Measurements from ENCODE around the gene FABP6.
"Not testable (repeated sequence)": the region's sequence is repeated elsewhere in the genome, so short reads cannot be mapped to it uniquely, and the experiment has no call there.

FABP6 gene

DNA sequence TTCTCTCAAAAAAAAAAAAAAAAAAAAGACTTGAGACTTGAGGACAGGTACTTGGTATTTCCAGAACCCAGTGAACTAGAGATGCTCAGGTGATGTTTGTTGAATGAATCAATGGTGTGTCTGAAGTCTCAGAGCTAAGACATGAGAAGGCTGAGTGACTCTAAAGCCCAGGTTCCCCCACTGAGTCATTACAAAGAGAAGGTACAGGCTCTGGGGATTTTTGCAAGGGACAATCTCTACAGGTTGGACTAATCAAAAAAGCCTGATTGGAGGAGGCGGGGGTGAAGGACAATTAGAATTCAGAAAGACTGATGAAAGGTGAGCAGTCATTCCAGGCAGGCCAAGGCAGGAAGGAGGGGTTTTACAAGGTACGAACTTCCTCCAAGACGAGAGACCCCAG lies 8.2 kb upstream of the FABP6 start:
- no peak for DNase-seq (ENCODE audit: low spot score)

DNA sequence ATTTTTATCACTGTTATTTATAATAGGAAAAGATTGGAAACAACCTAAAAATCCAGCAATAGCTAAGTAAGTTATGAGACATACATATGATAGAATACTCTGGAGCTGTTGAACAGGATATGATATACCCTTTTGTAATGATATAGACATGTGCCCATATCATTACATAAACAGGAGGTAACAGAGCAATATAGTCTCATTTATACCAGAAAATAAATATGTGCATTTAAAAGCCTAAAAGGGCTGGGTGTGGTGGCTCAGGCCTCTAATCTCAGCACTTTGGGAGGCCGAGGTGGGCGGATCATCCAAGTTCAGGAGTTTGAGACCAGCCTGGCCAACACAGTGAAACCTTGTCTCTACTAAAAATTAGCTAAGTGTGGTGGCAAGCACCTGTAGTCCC lies 2.3 kb upstream of the FABP6 start:
- no peak for DNase-seq (ENCODE audit: low spot score)

DNA sequence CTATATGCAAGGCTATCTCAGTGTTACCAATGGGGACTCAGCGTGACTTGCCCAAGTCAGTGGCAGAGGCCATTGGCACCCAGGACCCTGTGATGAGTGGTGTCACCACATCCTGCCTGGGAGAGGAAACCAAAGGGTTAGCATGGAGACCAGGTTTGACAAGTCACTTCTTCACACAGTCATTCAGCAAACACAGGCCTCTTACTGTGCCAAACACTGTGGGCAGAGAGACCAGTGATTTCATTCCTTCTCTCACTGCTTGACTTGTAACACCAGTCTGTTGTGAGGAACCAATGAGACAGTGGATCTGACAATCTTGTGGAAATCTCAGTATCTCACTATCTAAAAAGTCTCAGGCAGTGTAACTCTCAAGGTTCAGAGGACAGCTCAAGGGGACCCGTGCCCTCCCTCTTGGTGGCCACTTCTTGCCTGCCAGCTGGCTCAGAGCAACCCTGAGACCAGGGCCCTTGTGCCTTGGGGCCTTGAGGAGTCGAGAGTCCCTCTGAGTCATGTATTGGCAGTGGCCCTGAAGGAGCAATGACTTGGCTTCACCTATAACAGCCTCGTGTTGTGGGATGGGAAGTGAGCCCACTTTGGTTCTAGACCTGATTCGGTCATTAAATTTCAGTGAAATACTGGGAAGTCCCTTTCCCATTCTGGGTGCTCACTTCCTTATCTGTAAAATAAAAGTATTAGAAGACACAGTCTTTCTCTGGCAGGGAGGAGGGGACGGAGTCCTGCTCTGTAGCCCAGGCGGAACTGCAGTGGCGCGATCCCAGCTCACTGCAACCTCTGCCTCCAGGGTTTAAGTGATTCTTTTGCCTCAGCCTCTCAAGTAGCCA lies 1.6 kb downstream of the FABP6 start:
- DNase-seq (ENCODE audit: low spot score): no peak

DNA sequence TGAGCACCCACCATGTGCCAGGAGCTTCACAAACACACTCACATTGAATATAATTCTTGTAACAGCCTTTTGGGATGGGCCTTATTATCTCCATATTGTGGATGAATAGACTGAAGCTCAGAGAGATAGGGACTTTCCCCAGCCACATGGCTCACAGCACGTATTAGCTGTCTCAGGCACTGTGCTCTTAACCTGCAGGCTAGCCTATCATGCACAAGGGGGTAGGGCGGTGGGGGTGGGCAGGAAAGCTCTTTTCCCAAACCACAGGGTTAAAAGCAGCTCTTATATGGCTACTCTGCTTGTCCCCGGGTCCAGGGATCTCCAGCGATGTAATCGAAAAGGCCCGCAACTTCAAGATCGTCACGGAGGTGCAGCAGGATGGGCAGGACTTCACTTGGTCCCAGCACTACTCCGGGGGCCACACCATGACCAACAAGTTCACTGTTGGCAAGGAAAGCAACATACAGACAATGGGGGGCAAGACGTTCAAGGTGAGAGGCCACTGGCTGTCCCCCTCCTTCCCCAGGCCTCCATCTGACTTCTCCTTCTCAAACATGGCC lies 2.6 kb downstream of the FABP6 start:
- DNase-seq (ENCODE audit: low spot score): no peak

DNA sequence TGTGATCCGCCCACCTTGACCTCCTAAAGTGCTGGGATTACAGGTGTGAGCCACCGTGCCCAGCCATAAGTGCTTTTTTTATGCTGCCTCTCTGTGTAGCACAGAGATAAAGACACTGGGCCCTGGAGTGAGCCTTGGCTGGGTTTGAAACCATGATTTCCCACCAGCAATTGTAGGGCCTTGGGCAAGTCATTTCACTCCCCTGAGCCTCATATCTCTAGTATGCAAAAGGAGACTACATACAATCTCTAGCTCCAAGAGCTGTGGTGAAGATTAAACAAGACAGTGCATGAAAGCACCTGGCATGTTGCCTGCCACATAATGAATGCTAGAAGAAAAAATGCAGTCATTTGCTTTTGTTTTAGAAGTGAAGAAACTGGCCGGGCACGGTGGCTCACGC lies 3.9 kb downstream of the FABP6 start:
- DNase-seq (ENCODE audit: low spot score): no peak

DNA sequence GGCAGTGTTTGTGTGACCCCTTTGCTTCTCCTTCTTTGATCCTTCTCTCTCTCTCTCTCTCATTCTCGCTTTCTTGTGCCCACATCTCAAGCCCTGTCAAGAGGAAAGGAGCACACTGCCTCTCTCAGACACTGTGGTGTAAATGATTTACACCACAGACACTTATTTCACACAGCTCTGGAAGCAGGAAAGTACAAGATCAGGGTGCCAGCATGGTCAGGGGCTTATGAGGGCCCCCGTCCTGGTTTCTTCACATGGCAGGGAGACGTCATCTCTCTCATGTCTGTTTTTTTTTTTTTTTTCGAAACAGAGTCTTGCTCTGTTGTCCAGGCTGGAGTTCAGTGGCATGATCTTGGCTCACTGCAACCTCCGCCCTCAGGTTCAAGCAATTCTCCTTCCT lies 6.4 kb downstream of the FABP6 start:
- DNase-seq (ENCODE audit: low spot score): no peak

DNA sequence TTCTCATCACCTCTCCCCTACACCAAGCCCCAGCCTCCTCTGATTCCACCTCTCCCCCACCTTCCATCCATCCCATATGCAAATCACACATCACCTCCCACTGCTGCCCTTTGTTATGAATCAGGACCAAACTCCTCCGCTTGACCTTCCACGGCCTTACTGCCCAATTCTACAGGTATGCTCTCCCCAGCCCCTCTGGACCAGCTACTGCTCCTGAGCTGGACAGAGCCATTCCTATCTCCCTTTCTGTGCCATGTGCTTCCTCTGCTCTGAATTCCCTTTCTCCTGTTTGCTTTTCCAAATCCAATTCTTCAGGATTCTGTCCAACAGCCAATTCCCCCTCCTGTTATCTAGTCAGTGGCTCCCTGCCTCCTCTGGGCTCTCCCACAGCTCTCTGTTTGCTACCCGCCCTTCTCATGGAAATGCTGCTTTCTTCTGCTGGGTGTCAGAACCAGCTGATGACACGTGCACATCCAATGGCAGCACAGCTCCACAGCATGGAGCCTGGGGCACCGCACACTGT lies 8.3 kb downstream of the FABP6 start:
- no peak for DNase-seq (ENCODE audit: low spot score)

DNA sequence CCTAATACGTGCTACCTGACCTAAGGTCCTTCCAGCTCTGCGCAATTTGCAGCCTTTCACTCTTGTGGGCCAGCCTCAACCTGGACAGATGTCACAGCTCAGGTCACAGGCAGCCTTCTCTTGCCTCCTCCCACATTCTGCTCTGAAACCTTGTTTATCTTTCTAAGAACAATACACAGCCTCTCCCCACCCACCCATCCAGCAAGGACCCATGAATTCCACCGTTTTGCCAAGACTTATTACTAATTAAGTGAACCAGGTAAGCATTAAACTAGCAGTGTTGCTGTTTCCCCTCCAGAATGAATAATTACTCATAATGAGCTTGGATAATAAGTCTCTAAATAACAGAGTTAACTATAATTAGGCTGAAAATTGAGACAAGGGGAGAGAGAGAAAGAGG lies 11.0 kb downstream of the FABP6 start:
- no peak for DNase-seq (ENCODE audit: low spot score)

DNA sequence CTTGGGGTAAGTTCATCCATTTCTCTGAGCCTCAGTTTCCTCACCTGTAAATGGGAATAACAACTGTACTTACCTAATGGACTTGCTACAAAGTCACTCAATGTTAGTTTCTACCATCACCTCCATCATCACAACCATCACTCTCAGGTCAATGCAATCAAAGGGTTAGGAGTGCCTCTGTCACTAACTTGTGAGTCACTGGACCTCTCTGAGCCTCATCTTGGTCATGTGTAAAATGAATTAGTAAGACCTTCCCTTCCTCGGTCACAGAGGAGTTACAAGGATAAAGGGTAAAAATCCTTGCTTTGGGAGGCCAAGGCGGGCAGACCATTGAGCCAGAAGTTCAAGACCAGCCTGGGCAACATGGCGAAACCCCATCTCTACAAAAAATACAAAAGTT lies 12.8 kb downstream of the FABP6 start:
- DNase-seq (ENCODE audit: low spot score): no peak

DNA sequence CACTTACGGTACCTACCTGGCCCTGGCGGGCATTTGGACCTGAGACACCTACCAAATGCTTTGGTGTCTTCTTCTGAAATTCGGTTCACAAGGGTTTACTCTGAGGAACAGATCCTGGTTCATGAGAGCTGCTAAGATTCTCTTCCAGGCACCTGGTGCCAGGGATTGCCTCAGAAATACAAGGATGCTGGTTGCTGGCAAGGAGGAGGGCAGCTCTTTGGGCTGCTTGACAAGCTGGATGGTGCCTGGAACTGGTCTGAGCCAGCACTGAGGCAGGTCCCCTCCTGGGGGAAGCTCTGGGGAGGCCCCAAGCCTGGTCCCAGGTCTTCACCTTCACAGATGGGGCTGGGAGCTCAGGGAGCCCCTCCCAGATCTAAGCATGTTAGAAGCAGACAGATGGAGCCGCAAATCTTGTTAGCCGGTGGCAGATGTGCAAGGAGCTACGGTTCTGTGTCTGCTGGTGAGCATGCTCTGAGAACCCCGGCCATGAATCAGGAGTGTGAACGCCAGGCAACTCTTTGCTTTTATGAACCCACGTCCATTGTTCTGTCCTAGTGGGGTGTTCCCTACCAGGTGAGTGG lies 16.3 kb downstream of the FABP6 start:
- no peak for DNase-seq (ENCODE audit: low spot score)

DNA sequence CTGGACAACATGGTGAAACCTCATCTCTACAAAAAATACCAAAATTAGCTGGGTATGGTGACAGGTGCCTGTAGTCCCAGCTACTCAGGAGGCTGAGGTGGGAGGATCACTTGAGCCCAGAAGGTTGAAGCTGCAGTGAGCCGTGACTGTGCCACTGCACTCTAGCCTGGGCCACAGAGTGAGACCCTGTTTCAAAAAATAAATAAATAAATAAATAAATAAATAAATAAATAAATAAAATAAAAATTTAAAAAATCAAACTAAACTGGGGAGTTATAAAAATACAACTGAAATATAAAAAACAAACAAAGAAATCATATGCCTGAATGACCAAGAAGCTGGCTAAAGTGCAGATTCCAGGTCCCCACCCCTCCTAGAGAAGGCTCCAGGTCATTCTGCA lies 20.3 kb downstream of the FABP6 start:
- not testable (repeated sequence) for DNase-seq (ENCODE audit: low spot score)

DNA sequence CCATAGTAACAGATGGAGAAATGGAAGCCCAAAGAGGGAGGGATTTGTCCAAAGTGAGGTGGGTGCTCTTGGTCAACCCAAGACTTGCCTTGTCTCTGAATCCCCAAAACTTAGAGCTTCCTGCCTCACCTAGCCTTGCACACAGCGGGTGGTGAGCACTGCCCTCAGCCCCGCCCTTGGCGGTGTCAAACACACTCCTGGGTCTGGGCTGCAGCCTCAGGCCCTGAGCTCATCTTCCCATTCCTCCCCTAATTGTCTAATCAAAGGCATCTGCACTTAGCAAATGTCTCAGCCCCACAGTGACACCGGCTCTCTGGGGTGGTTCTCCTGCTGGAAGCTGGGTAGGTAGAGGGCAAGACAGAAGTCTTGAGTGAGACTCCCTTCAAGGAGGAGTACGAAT lies 20.9 kb downstream of the FABP6 start:
- DNase-seq (ENCODE audit: low spot score): no peak

DNA sequence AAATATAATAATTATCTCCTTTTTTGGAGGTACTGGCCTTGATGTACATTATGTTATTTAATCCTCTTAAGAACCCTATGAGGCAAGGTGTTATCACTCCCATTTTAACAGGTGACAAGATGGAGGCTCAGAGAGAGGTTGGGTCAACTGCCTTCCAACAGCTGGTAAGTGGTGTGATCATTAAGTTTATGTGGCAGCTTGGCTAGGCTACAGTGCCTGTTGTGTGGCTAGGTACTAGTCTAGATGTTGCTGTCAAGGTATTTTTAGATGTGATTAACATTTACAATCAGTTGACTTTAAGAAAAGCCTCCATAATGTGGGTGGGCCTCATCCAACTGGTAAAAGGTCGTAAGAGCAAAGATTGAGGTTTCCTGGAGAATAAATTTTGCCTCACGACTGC lies 21.5 kb downstream of the FABP6 start:
- no peak for DNase-seq (ENCODE audit: low spot score)

DNA sequence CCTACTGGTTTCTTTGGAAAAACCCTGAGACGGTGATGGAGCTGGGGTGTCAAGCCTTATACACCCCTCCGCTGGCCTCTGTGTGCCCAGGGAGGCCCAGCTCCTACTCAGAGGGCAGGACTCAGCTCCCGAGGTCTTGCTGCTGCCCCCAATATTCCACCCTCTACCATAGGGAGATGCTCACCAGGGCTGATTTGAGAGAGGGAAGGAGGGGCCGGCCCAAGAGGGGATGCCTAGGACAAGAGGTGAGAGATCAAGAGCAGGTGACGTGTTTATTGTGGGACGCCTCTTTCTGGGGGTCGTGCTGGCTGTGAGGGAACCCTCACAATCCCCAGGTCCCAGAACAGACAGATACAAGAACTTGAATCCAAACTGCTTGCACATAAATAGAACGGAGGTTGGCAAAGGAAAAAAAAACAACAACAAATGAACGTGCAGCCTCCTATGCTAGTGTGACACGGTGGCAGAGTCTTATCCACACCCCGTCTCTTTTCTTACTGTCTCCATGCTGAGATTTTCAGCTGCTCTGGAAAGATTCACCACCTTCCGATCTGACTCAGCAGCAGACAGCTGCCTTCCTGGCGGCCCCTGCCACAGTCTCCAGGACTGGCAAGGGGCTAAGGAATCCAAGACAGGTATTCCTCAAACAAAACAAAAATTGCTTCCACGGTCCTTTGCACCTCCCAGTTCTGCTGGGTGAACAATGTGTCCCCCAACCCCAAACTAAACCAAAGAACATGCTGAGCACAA lies 22.3 kb downstream of the FABP6 start:
- DNase-seq (ENCODE audit: low spot score): no peak

DNA sequence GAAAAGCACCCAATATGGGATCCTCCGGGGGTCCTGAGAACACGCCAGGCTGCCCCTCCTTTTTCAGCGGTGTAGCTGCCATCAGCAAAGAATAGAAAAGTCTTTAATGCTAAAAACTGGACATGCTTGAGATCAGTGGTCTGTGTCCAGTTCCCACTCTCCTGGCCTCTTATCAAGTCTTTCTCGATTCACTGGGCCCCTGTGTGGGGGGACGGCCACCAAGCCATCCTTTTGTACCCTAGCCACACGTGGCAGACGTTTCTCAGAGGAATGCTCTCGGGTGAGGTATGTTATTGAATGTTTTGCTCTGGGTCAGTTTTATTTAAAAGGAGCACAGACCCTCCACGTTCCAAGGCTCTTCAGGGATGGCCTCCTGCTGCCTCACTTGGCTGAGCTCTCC lies 23.6 kb downstream of the FABP6 start:
- DNase-seq (ENCODE audit: low spot score): no peak

DNA sequence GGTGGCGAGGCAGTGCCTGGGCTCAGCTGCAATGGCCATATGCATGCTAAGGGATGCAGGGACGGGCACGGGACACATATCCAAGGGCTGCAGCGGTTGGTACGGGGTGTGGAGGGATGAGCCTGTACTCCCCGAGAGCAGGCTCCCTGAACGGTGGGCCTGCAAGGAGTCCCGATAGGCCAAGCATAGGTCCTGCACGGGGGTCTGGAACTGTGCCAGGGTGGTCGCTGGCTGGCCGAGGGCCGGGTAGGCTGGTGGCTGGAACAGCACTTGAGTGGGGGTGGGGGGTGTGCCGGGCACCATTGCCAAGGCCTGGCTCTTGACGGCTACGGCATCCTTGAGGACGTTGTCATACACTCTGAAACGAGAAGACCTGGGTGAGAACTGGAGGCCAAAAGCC lies 24.1 kb downstream of the FABP6 start:
- no peak for DNase-seq (ENCODE audit: low spot score)

DNA sequence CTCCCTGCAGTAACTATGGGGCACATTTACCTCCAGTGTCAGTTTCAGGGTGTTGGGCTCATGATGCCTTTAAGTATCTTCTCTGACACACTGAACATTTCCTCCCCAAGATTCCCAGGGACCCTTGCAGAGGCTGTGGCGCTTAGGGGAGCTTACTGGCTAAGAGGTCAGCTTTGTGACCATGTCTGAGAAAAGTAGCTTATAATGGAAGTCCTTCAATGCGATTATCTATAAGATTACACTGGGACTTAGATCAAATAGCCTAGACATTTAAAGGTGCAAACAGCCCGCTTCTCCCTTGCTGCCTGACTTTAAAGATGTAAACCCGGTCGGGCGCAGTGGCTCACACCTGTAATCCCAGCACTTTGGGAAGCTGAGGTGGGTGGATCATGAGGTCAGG lies 25.4 kb downstream of the FABP6 start:
- DNase-seq (ENCODE audit: low spot score): no peak

DNA sequence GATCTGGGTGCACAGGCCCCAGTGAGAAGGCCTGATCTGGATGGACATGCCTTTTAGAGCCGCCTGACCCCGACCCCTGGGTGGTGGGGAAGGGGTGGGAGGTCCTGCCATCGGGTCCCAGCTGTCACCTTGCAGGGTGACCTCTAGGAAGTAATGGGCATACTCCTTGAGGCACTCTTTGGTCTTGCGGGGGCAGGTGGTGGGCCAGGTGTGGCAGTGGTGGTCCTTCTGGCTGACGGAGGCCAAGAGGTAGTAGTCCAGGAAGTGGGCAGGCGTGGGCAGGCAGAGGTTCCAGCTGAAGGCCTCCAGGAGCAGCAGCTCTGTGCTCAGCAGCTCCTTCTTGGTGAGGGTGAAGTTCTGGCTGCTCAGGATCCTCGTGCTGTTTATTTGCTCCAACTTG lies 30.0 kb downstream of the FABP6 start:
- no peak for DNase-seq (ENCODE audit: low spot score)

DNA sequence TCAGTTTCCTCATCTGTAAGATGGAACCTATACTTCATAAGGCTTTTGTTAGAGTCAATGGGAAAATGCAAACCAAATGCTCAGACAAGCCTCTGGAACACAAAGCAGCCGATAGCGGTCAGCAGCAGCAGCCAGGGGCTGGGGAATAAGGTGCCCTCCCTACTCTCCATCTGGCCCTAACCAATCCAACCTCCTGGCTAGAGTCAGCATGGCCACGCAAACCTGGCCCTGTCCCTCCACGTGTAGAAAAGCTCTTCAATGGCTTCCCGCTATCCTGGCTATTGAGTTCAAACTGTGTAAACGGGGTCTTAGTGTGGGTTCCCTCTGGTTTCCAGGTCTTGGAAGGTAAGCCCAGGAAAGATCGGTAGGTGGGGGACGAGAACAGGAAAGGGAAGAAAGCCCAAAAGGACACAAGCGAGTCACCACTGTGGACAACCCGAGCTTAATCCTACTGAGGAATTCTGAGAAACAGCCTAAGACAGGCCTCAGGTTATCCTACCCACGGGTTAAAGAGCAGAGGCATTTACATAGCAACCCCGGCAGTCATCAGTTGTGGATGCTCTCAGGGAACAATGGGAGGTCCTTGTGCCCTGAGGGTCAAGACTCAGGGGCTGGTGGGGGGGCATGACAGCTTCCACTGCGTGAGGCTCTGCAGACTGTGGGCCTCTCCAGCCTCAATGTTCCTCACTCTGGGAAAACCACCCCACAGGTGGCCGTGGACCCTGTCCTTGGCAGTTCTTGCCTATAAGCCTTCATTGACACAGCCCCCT lies 30.9 kb downstream of the FABP6 start:
- no peak for DNase-seq (ENCODE audit: low spot score)

DNA sequence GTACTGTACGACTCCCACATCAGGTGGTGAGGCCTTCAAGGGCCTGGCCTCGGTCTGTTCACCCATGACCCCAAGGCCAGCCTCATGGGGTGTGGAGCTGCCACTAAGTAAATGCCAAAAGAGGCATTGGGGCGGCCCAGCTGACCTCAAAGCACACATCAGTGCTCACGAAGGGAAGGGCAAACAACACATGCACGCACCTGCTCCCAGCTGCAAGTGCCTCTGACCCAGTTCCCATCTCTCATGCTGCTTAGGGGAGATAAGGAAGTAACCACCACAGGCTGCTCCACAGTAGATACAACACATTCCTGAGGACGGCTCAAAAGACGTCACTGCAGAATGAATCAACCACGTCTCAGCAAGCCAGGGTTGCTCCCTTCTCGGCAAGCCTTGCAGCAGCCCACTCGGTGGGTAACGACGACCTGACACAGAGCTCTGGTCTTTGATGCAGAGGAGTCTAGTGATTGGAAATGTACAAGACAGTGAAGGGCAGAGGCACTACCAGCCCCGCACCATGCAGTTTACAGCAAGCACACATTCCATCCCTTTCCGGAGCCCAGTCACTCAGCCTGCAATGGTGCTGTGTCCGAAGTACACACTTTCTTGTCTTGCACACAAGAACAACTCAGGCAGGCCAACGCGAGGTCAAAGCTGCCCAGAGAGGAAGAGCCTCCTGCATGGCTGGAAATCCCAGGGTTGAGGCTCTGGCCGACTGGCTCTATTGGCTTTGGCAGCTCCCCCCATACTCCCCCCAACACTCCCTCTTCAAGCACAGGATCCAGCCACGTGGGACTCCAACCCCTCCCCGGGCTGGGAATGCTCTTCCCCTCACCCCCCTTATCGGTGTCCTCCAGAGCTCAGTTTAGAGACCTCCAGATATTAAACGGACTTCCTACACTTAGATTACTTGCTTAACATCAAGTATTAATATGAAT lies 31.8 kb downstream of the FABP6 start:
- peak; percentile 78 for DNase-seq (ENCODE audit: low spot score)

All from AG08396 (cell line).